HG02588 (cell line): ENCODE measurements around the gene HPCA.

Experiments
- ATAC-seq: cut with Tn5 transposase; IDR thresholded peaks from one replicate; pipeline ENCODE4 v1.9.1; 2021; ENCODE audit warnings: mild to moderate bottlenecking, moderate library complexity; ENCODE audit not compliant: unreplicated experiment

Gene HPCA

GRCh38 chr1:32886004-32886827 is at the start of gene HPCA:
Gene HPCA (plus strand): TSS chr1:32886491. CDS start chr1:32888899, 2,408 bp downstream.
- no peak for ATAC-seq

DNA sequence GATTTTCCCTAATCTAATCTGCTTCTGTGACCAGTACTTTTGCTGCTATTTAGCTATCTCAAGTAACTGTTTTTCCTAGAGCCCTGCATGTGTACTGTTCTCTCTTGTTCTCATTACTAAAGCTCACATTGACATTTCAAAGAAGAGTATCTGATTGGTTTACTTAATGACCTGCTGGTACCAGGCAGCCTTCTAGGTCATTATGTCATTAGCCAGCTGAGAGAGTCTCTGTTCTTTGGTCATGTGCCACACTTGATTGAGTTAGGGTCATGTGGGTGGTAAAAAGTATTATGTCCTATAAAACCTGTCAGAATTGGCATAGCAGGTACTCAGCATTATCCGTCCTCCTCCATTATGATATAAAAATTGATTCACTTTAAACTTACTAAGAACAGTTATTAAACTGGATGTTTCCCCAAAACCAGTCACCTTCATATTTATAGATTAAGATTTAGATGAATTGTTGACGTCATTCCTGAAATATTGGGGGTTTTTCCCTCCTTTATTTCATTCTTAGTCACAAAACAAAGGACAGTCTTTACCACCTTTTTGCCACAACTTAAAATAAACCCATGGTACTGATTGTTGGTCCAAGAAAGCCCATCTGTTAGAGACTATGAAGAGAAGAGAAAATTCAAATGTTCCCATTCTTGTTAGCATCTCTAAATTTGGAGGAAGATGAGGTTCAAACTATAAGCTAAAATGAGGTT is 37.8 kb upstream of the HPCA start:
- ATAC-seq = no peak

GRCh38 chr1:32855861-32856617 is 30.3 kb upstream of the HPCA start:
- no peak for ATAC-seq

- ATAC-seq = no peak
These were observed 28.2 kb upstream of the HPCA start for GRCh38 chr1:32858136-32858535.

- no peak for ATAC-seq
These were observed 27.5 kb upstream of the HPCA start for GRCh38 chr1:32858791-32859190.

- no peak for ATAC-seq
These were observed 26.4 kb upstream of the HPCA start for GRCh38 chr1:32859915-32860314.

DNA sequence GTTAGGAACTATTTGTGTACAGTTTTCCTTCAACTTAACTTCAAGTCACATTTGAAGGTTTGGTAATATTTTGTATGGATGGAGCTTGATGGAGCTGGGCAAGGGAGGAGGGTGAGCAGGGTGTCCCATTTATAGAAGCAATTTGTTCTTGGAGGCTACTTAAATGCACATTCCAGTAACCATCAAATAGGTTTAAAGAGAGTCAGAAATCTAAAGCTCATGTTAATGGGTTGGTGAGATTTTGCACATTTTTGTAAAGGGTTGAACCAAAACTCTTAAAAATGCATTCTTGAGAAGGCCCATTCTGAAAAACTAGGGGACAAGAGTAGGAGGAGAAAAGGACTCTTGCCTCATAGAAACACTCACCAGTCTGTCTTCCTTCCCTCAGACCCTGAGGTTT is 25.7 kb upstream of the HPCA start:
- no peak for ATAC-seq

DNA sequence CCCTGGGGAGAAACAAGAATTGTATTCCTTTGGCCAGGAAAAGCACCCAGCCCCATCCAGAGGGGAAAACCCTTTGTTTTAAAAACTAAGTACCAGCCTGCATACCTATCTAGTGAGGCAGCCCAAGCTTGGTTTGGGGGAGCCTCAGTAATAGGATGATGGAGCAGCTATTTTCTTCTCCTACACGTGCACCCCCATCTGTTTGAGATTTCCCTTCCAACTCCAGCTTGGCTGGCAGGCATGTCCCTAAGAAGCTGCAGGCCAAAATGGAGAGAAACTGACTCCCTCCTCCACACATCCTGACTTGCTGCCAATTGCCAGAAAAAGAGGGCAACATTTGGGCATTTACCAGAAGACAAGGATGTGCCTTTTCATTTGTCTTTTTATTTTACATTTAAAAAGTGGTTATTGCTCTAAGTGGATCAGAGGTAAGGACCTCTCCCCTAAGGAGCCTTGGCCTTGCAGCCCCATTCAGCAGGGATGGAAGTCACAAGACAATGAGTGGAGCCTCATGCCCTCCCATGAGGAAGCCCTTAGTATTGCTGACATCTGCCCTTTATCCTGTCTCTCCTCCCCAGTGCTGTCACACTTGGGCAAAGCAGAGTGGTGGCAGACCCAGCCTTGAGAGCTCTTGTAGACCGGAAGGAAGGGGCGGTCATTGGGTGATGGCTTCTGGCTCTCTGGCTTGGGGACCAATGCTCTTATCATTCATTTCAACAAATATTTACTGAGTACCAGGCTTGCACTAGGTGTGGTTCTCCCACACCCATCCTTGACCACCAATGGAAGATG is 24.2 kb upstream of the HPCA start:
- ATAC-seq = no peak

GRCh38 chr1:32863218-32863880 is 22.9 kb upstream of the HPCA start:
- ATAC-seq = no peak

DNA sequence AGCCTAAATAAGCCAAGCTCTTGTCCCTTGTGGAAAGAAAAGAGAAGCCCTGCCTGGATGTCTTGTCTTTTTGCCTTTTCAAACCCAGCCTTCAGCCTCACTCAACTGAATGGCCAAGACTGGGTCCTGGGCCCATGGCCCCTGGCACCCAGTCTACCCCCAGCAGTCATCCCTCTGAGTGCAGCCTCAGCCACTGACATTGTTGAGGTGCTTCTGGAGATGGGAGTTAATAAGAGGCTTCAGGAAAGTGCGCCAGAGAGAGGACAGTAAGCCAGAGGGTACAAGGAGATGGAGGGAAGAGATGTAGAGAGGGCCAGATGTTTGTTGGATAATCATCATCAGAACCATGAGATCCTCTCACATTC is 22.4 kb upstream of the HPCA start:
- ATAC-seq = no peak

DNA sequence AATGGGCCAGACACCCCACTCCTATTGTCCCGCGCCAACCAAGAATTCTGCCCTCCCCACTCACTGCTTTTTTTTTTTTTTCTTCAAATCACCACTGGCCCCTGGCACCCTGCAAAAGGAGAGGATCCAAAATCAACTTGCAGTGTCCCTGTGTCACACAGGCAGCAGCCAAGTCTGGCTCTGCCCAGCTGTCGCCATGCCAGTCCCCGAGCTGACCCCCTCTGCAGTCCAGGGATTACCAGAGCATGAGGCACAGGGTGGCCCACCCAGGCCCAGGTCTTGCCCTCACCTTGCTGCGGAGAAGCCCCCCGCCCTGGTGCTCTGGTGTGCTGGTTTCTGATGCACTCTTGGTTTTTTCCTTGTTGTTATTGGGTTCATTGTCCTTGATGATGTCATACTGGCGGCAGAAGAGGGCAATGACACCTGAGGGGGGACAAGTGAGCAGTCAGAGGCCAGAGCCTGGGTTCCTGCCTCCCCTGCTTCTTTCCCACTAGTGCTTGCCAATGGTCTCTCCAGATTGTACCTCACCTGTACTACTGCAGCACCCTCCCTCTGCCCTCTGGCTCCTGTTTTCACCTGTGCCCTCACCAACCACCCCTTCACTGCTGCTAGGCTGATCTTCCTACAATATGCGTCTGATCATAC is 21.8 kb upstream of the HPCA start:
- ATAC-seq = no peak

GRCh38 chr1:32865639-32866405 is 20.5 kb upstream of the HPCA start:
- ATAC-seq = no peak

DNA sequence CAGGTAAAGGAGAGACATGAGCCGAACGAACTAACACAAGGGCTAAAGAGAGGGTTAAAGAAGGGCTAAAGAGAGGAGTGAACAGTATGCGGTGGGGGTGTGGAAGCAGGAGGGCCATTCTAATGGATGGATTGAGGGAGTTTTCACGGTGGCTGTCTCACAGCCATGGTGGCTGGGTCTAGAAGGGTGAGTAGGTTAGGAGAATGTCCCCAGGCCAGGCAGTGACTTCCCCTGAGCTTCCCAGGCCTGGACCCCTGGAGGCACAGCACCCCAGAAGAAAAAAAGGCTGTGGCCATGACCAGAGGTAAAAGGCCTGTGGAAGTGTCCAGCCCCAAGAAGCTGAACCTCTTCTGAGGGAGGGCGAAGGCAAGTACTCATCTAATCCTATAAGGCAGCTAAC is 19.1 kb upstream of the HPCA start:
- no peak for ATAC-seq

DNA sequence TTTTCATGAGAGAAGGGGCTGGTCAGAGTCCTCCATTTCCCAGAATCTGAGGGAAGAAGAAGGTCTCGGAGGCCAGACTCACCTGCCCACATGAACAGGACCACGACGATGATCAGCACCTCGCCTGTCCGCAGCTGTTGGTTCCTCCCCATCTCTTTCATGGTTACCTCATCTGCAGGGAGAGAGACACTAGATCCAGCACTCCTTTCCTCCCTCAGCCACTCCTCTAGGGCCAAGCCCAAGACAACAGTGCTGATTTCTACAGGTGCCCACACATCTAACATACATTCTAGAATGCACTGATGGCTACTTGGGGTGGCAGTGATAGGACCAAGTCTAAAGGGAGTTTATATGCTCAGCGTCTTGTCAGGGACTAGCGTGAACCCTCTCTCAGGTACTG is 18.6 kb upstream of the HPCA start:
- ATAC-seq = no peak

DNA sequence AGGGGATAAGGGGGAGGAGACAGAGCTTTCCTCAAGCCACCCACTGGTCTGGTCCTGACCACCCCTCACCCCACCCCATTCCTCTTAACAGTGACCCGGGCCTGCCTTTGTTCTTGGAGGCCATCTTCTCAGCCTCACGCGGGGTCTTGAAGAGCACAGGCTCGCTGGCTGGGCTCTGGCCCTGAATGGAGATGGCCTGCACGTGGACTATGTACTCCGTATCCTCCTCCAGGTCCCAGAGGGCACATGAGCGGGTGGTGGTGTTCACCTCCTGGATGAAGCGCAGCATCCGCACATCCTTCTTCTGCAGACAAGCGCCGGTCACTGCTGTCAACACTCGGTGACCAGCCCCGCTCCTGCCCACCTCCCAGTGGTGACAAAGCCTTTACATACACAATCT is 18.2 kb upstream of the HPCA start:
- no peak for ATAC-seq

DNA sequence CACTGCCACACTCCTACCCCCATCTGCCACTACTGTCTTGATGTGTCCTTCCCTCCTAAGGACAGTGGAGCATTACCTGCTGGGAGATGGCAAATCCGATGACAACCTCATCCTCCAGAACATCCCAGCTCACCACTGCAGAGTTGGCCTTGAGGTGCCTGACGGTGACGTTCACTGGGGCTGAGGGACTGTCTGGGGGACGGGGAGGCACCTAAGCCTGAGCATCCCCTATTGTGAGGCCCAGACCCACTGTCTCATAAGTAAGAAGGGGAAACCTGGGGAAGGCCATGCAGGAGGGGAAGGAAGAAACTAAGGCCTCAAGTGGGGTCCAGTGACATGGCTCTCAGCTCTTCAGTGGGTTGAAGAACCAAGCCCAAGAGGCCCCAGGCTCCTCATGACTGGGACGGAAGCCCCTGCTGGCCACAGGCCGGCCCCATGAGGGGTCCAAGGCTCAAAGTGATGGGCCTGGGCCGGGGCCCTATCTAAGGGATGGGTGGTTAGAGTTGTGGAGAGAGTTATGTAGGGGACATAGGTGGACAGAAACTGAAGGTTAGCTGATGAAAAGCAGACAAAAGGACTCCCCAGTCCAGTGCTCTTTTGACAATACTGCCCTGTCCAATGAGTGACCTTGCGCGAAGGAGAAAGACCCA is 17.4 kb upstream of the HPCA start:
- no peak for ATAC-seq

DNA sequence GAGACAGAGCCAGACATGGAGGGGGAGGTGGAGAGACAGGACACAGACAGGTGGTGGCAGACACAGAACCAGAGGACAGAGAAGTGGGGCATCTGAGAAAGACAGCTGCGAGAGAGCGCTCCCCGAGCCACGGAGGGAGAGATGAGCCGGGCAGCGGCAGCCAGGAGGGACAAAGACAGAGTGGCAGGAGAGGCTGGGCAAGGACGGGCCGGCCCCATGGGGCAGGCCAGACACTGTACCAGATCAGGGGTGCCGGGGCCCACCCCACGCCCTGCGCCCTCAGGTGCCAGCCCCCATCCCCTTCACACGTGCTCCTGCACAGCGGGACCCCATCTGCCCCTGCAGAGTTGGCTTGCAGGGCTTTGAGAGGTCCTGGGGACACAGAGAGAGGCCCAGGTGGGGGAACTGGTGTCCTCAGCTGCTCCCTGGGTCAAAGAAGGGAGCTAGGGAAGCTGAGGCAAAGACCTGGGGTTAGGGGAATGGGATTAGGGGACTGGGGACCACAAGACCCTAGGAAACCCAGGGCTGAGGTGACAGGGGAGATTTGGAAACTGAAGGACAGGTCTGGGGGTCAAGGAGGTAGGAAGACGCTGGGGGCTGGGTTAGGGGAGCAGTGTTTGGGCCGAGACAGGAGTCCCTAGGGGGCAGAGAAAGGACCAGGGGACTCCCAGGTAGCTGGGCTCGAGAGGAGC is 16.2 kb upstream of the HPCA start:
- no peak for ATAC-seq
